22Rv1 (cell line): ENCODE results near the gene CEBPE.

Source experiments
- H3K27ac ChIP-seq: fragments of 450-650 bp; 2 replicates; pipeline ENCODE4 v1.5.1; 2017
- CTCF ChIP-seq: fragments of 450-650 bp; IDR thresholded peaks from 2 replicates; pipeline ENCODE4 v1.5.1; 2017; ENCODE audit warnings: mild to moderate bottlenecking
- ZFX ChIP-seq: fragments of 450-650 bp; IDR thresholded peaks from 2 replicates; pipeline ENCODE4 v1.6.1; 2017; ENCODE audit warnings: antibody characterized with exemption, borderline replicate concordance

The CEBPE gene

GRCh38 chr14:23120541-23121251 lies 1.6 kb upstream of the CEBPE start:
- no peak overlapping the region for H3K27ac ChIP-seq
- TF ChIP-seq CTCF, result peak; percentile 100
- no peak for TF ChIP-seq ZFX

GRCh38 chr14:23119363-23120327 lies 590 bp upstream of the CEBPE start:
- H3K27ac ChIP-seq, result no peak overlapping the region
- no peak for TF ChIP-seq CTCF
- no peak for TF ChIP-seq ZFX

GRCh38 chr14:23117371-23118020 lies 1.6 kb downstream of the CEBPE start:
- no peak overlapping the region for H3K27ac ChIP-seq
- TF ChIP-seq ZFX, result no peak
- TF ChIP-seq CTCF, result no peak

- no peak overlapping the region for H3K27ac ChIP-seq
- TF ChIP-seq ZFX (no peak), CTCF (no peak)
These were observed 3.1 kb downstream of the CEBPE start for GRCh38 chr14:23115918-23116317.

- no peak for TF ChIP-seq ZFX
- no peak for TF ChIP-seq CTCF
- H3K27ac ChIP-seq, result no peak overlapping the region
These were observed 3.9 kb downstream of the CEBPE start for GRCh38 chr14:23115039-23115731.

GRCh38 chr14:23114669-23115038 lies 4.4 kb downstream of the CEBPE start:
- no peak overlapping the region for H3K27ac ChIP-seq
- TF ChIP-seq ZFX, result no peak
- TF ChIP-seq CTCF, result no peak
